Neural cell (in vitro differentiated cells): ENCODE measurements around the gene TAMM41. TPM values are rescaled to one million over a fixed set of nuclear protein-coding genes. Genes with fewer than 3 reads are reported as not detected.

ENCODE experiments used
- H2AFZ ChIP-seq: fragments of 200-600, 300-800 bp; sonication (generic), shearing (Covaris generic); 2 replicates; pipeline ENCODE4 v1.6.0; 2014; ENCODE audit warnings: low read depth, mild to moderate bottlenecking, antibody characterized with exemption, low read length, moderate library complexity
- H3F3A ChIP-seq: fragments of 200-600 bp; shearing (Covaris generic); 2 replicates; pipeline ENCODE4 v1.6.1; 2016; ENCODE audit warnings: mild to moderate bottlenecking, moderate library complexity, mixed read lengths, antibody characterized with exemption, low read length; ENCODE audit not compliant: insufficient read depth, poor library complexity, severe bottlenecking
- H3K27ac ChIP-seq: fragments of 200-600, 300-800 bp; sonication (generic), shearing (Covaris generic); 2 replicates; pipeline ENCODE4 v1.5.1; 2014; ENCODE audit warnings: mild to moderate bottlenecking, low read length, moderate library complexity
- H3K27me3 ChIP-seq: fragments of 300-800, 200-600 bp; sonication (generic), shearing (Covaris generic); 2 replicates; pipeline ENCODE4 v1.6.0; 2014; ENCODE audit warnings: mild to moderate bottlenecking, low read depth, low read length, moderate library complexity; ENCODE audit not compliant: insufficient read depth
- H3K36me3 ChIP-seq: fragments of 300-800, 200-600 bp; sonication (generic), shearing (Covaris generic); 2 replicates; pipeline ENCODE4 v1.5.1; 2014; ENCODE audit warnings: mild to moderate bottlenecking, antibody characterized with exemption, low read length, moderate library complexity; ENCODE audit not compliant: insufficient read depth
- H3K4me2 ChIP-seq: fragments of 300-800, 200-600 bp; sonication (generic), shearing (Covaris generic); 2 replicates; pipeline ENCODE4 v1.6.0; 2014; ENCODE audit warnings: mild to moderate bottlenecking, low read length
- H3K4me3 ChIP-seq: fragments of 300-800, 200-600 bp; sonication (generic), shearing (Covaris generic); 2 replicates; pipeline ENCODE4 v1.5.1; 2014; ENCODE audit warnings: mild to moderate bottlenecking, low read length, moderate library complexity
- H3K79me2 ChIP-seq: fragments of 200-600 bp; shearing (Covaris generic); replicated peaks from 2 replicates; pipeline ENCODE4 v1.6.0; 2014; ENCODE audit warnings: mild to moderate bottlenecking, low read length, moderate library complexity; ENCODE audit not compliant: insufficient read depth
- H3K9ac ChIP-seq: fragments of 300-800, 200-600 bp; sonication (generic), shearing (Covaris generic); 2 replicates; pipeline ENCODE4 v1.6.1; 2016; ENCODE audit warnings: mild to moderate bottlenecking, low read length, mixed read lengths
- H3K9me2 ChIP-seq: fragments of 200-600 bp; shearing (Covaris generic); 2 replicates; pipeline ENCODE4 v1.6.1; 2016; ENCODE audit warnings: mild to moderate bottlenecking, low read length, mixed read lengths; ENCODE audit not compliant: insufficient read depth
- H3K9me3 ChIP-seq: fragments of 200-600, 300-800 bp; sonication (generic), shearing (Covaris generic); 2 replicates; pipeline ENCODE4 v1.6.1; 2016; ENCODE audit warnings: mild to moderate bottlenecking, mixed run types, low read length, moderate library complexity, mixed read lengths
- H4K20me1 ChIP-seq: fragments of 200-600 bp; shearing (Covaris generic); 2 replicates; pipeline ENCODE4 v1.6.1; 2016; ENCODE audit warnings: mild to moderate bottlenecking, mixed run types; ENCODE audit not compliant: insufficient read depth
- EP300 ChIP-seq: fragments of 450-650 bp; conservative IDR thresholded peaks from 2 replicates; pipeline ENCODE4 v1.6.1; 2014; ENCODE audit warnings: antibody characterized with exemption, mild to moderate bottlenecking, moderate library complexity; ENCODE audit not compliant: poor library complexity, severe bottlenecking
- EZH2 ChIP-seq: fragments of 200-600, 300-800 bp; shearing (Covaris generic), sonication (generic); IDR thresholded peaks from 2 replicates; pipeline ENCODE4 v1.6.1; 2014; ENCODE audit warnings: antibody characterized with exemption, low read length, borderline replicate concordance, mild to moderate bottlenecking; ENCODE audit not compliant: insufficient read depth, poor library complexity, severe bottlenecking
- MXI1 ChIP-seq: fragments of 450-650 bp; conservative IDR thresholded peaks from 2 replicates; pipeline ENCODE4 v1.6.1; 2014; ENCODE audit warnings: antibody characterized with exemption, mild to moderate bottlenecking; ENCODE audit not compliant: poor library complexity, severe bottlenecking
- POLR2AphosphoS5 ChIP-seq: IDR thresholded peaks from 2 replicates; pipeline ENCODE4 v1.6.1; 2012
- RAD21 ChIP-seq: fragments of 450-650 bp; conservative IDR thresholded peaks from 2 replicates; pipeline ENCODE4 v1.6.1; 2014; ENCODE audit warnings: antibody characterized with exemption, mild to moderate bottlenecking, moderate library complexity
- SMC3 ChIP-seq: fragments of 450-650 bp; conservative IDR thresholded peaks from 2 replicates; pipeline ENCODE4 v1.6.1; 2014; ENCODE audit warnings: antibody characterized with exemption, mild to moderate bottlenecking, moderate library complexity; ENCODE audit not compliant: poor library complexity
- TAF1 ChIP-seq: IDR thresholded peaks from 2 replicates; pipeline ENCODE4 v1.6.1; 2012; ENCODE audit warnings: low read depth
- polyA plus RNA-seq: library from polyadenylated mRNA; depleted of rRNA; stranded (reverse); fragments of >200 nt; gene quantifications from 2 replicates; pipeline ENCODE4 v1.2.3, GENCODE V29; 2014
- TF ChIP-seq, protein P1 (sequence below): fragments of 450-650 bp; IDR thresholded peaks from 2 replicates; pipeline ENCODE4 v1.5.1; 2014; ENCODE audit warnings: antibody characterized with exemption, mild to moderate bottlenecking, moderate library complexity; ENCODE audit not compliant: poor library complexity, severe bottlenecking
- TF ChIP-seq, protein P2 (sequence below): IDR thresholded peaks from 2 replicates; pipeline ENCODE4 v1.6.1; 2012; ENCODE audit warnings: borderline replicate concordance

The TAMM41 gene
- polyA plus RNA-seq, 1 donor from 2014 or later, result 3.1 TPM

DNA sequence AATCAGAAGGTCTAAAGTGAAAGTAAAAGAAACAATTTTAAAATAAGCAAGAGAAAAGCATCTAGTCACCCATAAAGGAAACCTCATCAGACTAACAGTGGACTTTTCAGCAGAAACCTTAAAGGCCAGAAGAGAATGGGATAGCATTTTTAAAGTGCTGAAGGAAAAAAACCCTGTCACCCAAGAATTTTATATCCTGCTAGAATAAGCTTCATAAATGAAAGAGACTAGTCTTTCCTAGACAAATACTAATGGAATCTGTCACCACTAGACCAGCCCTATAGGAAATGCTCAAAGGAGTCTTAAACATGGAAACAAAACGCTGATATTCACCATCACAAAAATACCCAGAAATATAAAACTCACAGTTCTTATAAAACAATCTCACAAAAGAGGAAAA, 46.9 kb downstream of the TAMM41 start:
- Histone ChIP-seq H2AFZ (no peak overlapping the region), H3F3A (no peaks in the 10 kb centered on the region), H3K36me3 (peaks cover 7% of the 10 kb centered on the region), H3K9ac (no peak overlapping the region), H3K9me2 (no peaks in the 10 kb centered on the region), H3K4me2 (no peak overlapping the region), H4K20me1 (no peaks in the 10 kb centered on the region), H3K9me3 (peaks cover 6% of the 10 kb centered on the region), H3K79me2 (no peaks in the 10 kb centered on the region), H3K27me3 (no peaks in the 10 kb centered on the region), H3K4me3 (no peak overlapping the region), H3K27ac (no peak overlapping the region)
- TF ChIP-seq, protein P1, sequence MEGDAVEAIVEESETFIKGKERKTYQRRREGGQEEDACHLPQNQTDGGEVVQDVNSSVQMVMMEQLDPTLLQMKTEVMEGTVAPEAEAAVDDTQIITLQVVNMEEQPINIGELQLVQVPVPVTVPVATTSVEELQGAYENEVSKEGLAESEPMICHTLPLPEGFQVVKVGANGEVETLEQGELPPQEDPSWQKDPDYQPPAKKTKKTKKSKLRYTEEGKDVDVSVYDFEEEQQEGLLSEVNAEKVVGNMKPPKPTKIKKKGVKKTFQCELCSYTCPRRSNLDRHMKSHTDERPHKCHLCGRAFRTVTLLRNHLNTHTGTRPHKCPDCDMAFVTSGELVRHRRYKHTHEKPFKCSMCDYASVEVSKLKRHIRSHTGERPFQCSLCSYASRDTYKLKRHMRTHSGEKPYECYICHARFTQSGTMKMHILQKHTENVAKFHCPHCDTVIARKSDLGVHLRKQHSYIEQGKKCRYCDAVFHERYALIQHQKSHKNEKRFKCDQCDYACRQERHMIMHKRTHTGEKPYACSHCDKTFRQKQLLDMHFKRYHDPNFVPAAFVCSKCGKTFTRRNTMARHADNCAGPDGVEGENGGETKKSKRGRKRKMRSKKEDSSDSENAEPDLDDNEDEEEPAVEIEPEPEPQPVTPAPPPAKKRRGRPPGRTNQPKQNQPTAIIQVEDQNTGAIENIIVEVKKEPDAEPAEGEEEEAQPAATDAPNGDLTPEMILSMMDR, result no peak
- TF ChIP-seq SMC3 (no peak), RAD21 (no peak)

DNA sequence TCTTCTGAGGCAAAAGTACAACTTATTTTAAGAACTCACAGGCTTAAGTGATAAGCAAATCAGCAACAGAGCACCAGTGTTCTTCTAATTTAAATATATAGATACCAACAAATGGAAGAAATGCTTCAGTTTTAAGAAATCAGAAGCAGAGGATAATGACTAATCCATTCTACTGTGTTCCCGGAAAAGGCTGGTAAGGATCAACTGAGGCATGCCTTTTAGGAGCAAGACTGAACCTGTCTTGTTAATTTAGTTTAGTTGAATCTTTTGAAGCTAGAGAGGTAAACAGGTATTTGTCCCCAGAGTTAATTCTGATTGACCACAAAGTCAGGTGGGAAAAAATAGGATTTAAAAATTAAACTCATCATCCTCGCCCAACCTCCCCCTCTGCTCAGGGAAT, 51.8 kb downstream of the TAMM41 start:
- Histone ChIP-seq H3K9me2 (no peaks in the 10 kb centered on the region), H3K79me2 (no peaks in the 10 kb centered on the region), H3K36me3 (peaks cover 7% of the 10 kb centered on the region), H3K9ac (no peak overlapping the region), H2AFZ (no peak overlapping the region), H4K20me1 (no peaks in the 10 kb centered on the region), H3K9me3 (peaks cover 6% of the 10 kb centered on the region), H3F3A (no peaks in the 10 kb centered on the region), H3K4me2 (no peak overlapping the region), H3K27ac (no peak overlapping the region), H3K27me3 (no peaks in the 10 kb centered on the region), H3K4me3 (no peak overlapping the region)
- no peak for TF ChIP-seq TAF1
- no peak for TF ChIP-seq MXI1
- no peak for TF ChIP-seq RAD21
- no peak for TF ChIP-seq POLR2AphosphoS5
- no peak for TF ChIP-seq EP300
- TF ChIP-seq, protein P2, sequence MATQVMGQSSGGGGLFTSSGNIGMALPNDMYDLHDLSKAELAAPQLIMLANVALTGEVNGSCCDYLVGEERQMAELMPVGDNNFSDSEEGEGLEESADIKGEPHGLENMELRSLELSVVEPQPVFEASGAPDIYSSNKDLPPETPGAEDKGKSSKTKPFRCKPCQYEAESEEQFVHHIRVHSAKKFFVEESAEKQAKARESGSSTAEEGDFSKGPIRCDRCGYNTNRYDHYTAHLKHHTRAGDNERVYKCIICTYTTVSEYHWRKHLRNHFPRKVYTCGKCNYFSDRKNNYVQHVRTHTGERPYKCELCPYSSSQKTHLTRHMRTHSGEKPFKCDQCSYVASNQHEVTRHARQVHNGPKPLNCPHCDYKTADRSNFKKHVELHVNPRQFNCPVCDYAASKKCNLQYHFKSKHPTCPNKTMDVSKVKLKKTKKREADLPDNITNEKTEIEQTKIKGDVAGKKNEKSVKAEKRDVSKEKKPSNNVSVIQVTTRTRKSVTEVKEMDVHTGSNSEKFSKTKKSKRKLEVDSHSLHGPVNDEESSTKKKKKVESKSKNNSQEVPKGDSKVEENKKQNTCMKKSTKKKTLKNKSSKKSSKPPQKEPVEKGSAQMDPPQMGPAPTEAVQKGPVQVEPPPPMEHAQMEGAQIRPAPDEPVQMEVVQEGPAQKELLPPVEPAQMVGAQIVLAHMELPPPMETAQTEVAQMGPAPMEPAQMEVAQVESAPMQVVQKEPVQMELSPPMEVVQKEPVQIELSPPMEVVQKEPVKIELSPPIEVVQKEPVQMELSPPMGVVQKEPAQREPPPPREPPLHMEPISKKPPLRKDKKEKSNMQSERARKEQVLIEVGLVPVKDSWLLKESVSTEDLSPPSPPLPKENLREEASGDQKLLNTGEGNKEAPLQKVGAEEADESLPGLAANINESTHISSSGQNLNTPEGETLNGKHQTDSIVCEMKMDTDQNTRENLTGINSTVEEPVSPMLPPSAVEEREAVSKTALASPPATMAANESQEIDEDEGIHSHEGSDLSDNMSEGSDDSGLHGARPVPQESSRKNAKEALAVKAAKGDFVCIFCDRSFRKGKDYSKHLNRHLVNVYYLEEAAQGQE, result no peak
- TF ChIP-seq SMC3, result no peak
- TF ChIP-seq EZH2, result no peak
- TF ChIP-seq, protein P1, result no peak
